Mesothelial cell of epicardium (in vitro differentiated cells): ENCODE measurements around the gene LRRC70. TPM values are rescaled to one million over a fixed set of nuclear protein-coding genes. Genes with fewer than 3 reads are reported as not detected.

Source experiments
- DNase-seq, 2 experiments: peaks; one replicate each; pipeline ENCODE4 v3.0.0; 2021; ENCODE audit warnings: low spot score in 2 of 2; ENCODE audit not compliant: unreplicated experiment in 2 of 2
- H3K27ac Mint-ChIP-seq: 2 replicates; pipeline ENCODE4 v1.8.0; 2021; ENCODE audit warnings: mixed read lengths
- H3K27me3 Mint-ChIP-seq: 2 replicates; pipeline ENCODE4 v1.8.0; 2021; ENCODE audit warnings: low read depth, mixed read lengths
- H3K36me3 Mint-ChIP-seq: 2 replicates; pipeline ENCODE4 v1.8.0; 2021; ENCODE audit warnings: mixed read lengths
- H3K4me1 Mint-ChIP-seq: 2 replicates; pipeline ENCODE4 v1.8.0; 2021; ENCODE audit warnings: mixed read lengths
- H3K4me3 Mint-ChIP-seq: 2 replicates; pipeline ENCODE4 v1.8.0; 2021; ENCODE audit warnings: mild to moderate bottlenecking, moderate library complexity, mixed read lengths
- H3K9me3 Mint-ChIP-seq: 2 replicates; pipeline ENCODE4 v1.8.0; 2021; ENCODE audit warnings: mixed read lengths
- total RNA-seq: library from RNA; stranded (reverse); gene quantifications from 3 replicates; pipeline ENCODE4 v1.2.1, GENCODE V29; 2021
- TF ChIP-seq, protein P1 (sequence below): fragments of 200-600 bp; sonication (generic); IDR thresholded peaks from one replicate; pipeline ENCODE4 v1.5.0; 2021; ENCODE audit warnings: antibody characterized with exemption; ENCODE audit not compliant: unreplicated experiment

Gene LRRC70
- total RNA-seq, 1 donor from 2014 or later, result 1.7 TPM

DNA sequence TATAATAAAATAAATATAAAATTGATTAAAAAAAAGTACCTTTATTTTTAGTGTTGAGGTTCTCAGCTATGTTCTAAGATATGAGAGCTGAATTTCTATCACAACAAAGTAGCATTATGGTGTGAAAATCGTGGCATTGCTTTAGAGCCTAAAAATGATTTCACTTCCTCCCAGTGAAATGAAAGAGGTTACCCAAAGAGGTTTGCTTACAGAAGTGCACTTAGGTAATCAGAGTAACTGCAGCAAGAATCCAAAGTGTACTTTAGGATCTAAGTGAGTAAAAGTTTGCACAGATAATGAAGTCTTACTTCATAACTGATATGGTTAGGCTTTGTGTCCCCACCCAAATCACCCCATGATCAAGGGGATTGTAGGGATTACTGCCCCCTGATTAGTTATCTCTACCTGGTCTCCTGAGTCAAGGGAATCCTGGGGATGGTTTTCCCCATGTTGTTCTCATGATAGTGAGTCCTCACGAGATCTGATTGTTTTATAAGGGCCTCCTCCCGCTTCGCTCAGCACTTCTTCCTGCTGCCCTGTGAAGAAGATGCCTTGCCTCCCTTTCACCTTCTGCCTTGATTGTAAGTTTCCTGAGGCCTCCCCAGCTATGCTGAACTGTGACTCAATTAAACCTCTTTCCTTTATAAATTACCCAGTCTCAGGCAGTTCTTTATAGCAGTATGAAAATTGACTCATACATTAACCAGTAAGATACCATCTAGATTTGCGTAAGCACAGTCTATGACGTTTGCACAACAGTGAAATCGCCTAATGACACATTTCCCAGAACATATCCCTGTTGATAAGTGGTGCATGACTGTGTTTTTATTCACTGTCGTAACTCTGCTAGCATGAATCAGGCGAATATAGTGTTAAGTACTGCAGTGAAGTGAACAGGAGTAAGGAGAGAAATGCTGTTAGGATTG is 40.3 kb upstream of the LRRC70 start:
- H3K9me3 Mint-ChIP-seq, result peaks cover 6% of the 10 kb centered on the region
- no peak overlapping the region for H3K4me3 Mint-ChIP-seq
- peaks cover 17% of the 10 kb centered on the region for H3K36me3 Mint-ChIP-seq
- H3K27ac Mint-ChIP-seq, result no peak overlapping the region
- H3K4me1 Mint-ChIP-seq, result no peaks in the 10 kb centered on the region
- no peak for DNase-seq
- H3K27me3 Mint-ChIP-seq, result no peaks in the 10 kb centered on the region
- TF ChIP-seq, protein P1, sequence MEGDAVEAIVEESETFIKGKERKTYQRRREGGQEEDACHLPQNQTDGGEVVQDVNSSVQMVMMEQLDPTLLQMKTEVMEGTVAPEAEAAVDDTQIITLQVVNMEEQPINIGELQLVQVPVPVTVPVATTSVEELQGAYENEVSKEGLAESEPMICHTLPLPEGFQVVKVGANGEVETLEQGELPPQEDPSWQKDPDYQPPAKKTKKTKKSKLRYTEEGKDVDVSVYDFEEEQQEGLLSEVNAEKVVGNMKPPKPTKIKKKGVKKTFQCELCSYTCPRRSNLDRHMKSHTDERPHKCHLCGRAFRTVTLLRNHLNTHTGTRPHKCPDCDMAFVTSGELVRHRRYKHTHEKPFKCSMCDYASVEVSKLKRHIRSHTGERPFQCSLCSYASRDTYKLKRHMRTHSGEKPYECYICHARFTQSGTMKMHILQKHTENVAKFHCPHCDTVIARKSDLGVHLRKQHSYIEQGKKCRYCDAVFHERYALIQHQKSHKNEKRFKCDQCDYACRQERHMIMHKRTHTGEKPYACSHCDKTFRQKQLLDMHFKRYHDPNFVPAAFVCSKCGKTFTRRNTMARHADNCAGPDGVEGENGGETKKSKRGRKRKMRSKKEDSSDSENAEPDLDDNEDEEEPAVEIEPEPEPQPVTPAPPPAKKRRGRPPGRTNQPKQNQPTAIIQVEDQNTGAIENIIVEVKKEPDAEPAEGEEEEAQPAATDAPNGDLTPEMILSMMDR, result no peak

DNA sequence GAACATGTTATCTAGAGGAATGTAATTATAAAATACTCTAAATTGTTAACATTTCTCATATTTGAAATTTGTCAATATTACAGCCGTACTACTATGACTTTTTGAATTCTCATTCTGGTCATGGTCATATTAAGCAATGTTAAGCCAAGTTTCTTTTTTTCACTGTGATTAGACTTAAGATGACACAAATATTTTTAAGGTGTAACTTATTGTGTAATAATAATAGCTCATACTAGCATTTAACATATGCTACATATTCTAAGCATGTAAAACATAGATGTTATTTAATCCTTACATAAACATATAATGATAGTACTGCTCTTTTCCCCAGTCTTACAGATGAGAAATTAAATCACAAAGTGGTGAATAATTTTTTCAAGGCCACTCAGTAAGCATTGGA is 35.9 kb upstream of the LRRC70 start:
- no peaks in the 10 kb centered on the region for H3K27me3 Mint-ChIP-seq
- no peak overlapping the region for H3K27ac Mint-ChIP-seq
- peaks cover 38% of the 10 kb centered on the region for H3K36me3 Mint-ChIP-seq
- H3K4me3 Mint-ChIP-seq, result no peak overlapping the region
- DNase-seq, result no peak
- peaks cover 16% of the 10 kb centered on the region for H3K9me3 Mint-ChIP-seq
- TF ChIP-seq, protein P1, result no peak
- H3K4me1 Mint-ChIP-seq, result no peaks in the 10 kb centered on the region

GRCh38 chr5:62547945-62548630 is 30.5 kb upstream of the LRRC70 start:
- TF ChIP-seq, protein P1, result no peak
- no peak for DNase-seq
- Mint-ChIP-seq H3K36me3 (peaks cover 35% of the 10 kb centered on the region), H3K27me3 (no peaks in the 10 kb centered on the region), H3K27ac (no peak overlapping the region), H3K9me3 (peaks cover 10% of the 10 kb centered on the region), H3K4me3 (no peak overlapping the region), H3K4me1 (no peaks in the 10 kb centered on the region)

DNA sequence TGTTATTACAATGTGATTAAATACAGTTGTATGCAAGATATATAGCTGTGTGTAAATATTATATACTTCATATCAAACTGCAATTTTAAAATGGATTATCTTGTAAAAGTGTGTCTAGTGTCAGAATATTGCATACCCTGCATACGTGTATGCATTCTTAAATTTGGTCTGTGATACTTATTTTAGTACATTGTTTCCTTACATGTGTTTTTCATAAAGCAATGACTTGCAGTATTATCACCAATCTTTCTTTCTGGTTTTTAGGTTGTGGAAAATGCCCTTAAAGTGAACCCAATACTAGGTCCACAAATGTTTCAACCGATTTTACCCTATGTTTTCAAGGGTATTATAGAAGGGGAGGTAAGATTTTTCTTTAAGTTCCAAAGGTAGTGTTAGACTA is 28.5 kb upstream of the LRRC70 start:
- TF ChIP-seq, protein P1, result no peak
- Mint-ChIP-seq H3K27me3 (no peaks in the 10 kb centered on the region), H3K4me3 (no peak overlapping the region), H3K27ac (no peak overlapping the region), H3K9me3 (no peaks in the 10 kb centered on the region), H3K36me3 (peaks cover 19% of the 10 kb centered on the region), H3K4me1 (no peaks in the 10 kb centered on the region)
- DNase-seq, result no peak

DNA sequence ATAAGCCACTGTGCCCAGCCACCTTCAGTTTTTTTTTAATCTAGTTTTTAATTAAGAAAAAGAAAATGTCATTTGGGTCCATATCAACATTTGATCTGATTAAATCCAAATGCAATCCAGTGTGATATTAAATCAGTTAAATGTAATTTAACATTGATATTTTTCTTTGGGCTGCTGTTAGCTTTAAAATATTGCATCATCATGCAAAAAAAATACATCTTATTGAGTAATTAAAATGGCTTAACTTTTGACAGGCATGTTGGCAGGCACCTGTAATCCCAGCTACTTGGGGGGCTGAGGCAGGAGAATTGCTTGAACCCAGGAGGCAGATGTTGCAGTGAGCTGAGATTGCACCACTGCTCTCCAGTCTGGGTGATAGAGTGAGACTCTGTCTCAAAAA is 22.7 kb upstream of the LRRC70 start:
- Mint-ChIP-seq H3K4me3 (no peak overlapping the region), H3K4me1 (peaks cover 8% of the 10 kb centered on the region), H3K9me3 (no peaks in the 10 kb centered on the region), H3K27me3 (peaks cover 1% of the 10 kb centered on the region), H3K36me3 (peaks cover 16% of the 10 kb centered on the region), H3K27ac (no peak overlapping the region)
- TF ChIP-seq, protein P1, result no peak
- DNase-seq, result no peak
